MCF 10A (cell line): ENCODE results near the gene UBE2J1. TPM values are rescaled to one million over a fixed set of nuclear protein-coding genes. Genes with fewer than 3 reads are reported as not detected.
A peak's percentile ranks its signal among the peaks of the same experiment; 100 is the strongest.

Source experiments
- BruUV-seq: library from RNA; stranded (reverse); fragments of 400-500 nt; replicated peaks from 2 replicates; lab custom pipeline; 2021; lab: Mats Ljungman, UMichigan
- CTCF ChIA-PET: fragments of 300-600 bp; sonication (Branson Sonifier 250); formaldehyde crosslinking; extraction: SDS; loops from one replicate; lab custom pipeline; 2021; ENCODE audit warnings: antibody characterized with exemption, inconsistent platforms; lab: Yijun Ruan, JAX
- POLR2A ChIA-PET: fragments of 300-600, 350-650 bp; sonication (Branson Sonifier 250); formaldehyde crosslinking; extraction: SDS; loops from one replicate; lab custom pipeline; 2020; ENCODE audit warnings: antibody characterized with exemption, inconsistent platforms; lab: Yijun Ruan, JAX
- DNase-seq: peaks from one replicate; pipeline ENCODE4 v3.0.0-alpha.2; 2018; ENCODE audit not compliant: unreplicated experiment
- H3K27ac Mint-ChIP-seq: one replicate; pipeline ENCODE4 v1.8.0; 2022; ENCODE audit warnings: mild to moderate bottlenecking, low read depth, mixed read lengths; ENCODE audit not compliant: unreplicated experiment
- H3K27me3 Mint-ChIP-seq: one replicate; pipeline ENCODE4 v1.8.0; 2022; ENCODE audit warnings: mixed read lengths; ENCODE audit not compliant: insufficient read depth, unreplicated experiment
- H3K36me3 Mint-ChIP-seq: one replicate; pipeline ENCODE4 v1.8.0; 2022; ENCODE audit warnings: mild to moderate bottlenecking, moderate library complexity, mixed read lengths; ENCODE audit not compliant: insufficient read depth, unreplicated experiment
- H3K4me1 Mint-ChIP-seq: one replicate; pipeline ENCODE4 v1.8.0; 2022; ENCODE audit warnings: mixed read lengths; ENCODE audit not compliant: insufficient read depth, unreplicated experiment
- H3K4me3 Mint-ChIP-seq: one replicate; pipeline ENCODE4 v1.8.0; 2022; ENCODE audit warnings: mild to moderate bottlenecking, moderate library complexity, mixed read lengths; ENCODE audit not compliant: unreplicated experiment
- H3K9me3 Mint-ChIP-seq: one replicate; pipeline ENCODE4 v1.8.0; 2022; ENCODE audit warnings: mixed read lengths; ENCODE audit not compliant: unreplicated experiment
- CTCF ChIP-seq: fragments of 200-600 bp; IDR thresholded peaks from one replicate; pipeline ENCODE4 v1.8.0; 2022; ENCODE audit warnings: antibody characterized with exemption, mild to moderate bottlenecking; ENCODE audit not compliant: unreplicated experiment
- intact Hi-C: fragments of 100-400 bp; cut with micrococcal nuclease; formaldehyde crosslinking; loops from 2 replicates; pipeline ENCODE4 v1.14.1; 2022
- total RNA-seq: library from RNA; stranded (reverse); gene quantifications from 2 replicates; pipeline ENCODE4 v1.2.3, GENCODE V29; 2022

Gene UBE2J1
- total RNA-seq, 1 experiment from 2014 or later: 39.0 TPM

DNA sequence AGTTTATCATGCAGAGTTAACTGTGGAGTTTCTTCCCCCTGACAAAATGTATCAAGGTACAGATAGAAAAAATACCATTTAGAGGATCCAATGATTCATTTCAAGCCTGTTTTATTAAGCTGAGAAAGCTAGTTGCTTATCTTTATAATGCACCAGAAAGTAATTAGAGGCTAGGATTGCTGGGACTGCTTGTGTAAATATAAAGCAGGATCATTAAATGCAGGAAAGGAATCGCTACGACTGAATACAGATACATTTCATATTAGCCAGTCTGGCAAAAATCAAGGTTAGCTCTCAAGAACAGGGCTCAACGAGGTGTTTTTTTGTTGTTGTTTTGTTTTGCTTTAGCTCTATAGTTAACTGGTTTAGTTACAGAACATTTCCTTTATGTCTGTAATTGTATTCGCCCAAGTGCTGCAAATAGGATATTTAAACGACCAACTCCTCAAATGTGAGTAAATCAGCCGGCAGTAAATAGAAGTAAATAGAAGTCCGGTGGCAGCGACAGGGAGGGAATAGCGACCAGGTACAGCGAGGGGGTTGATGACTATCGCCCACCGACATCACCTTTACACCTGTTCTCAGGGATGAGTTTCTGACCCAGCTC, 748 bp downstream of the UBE2J1 start:
- peak overlapping the region; percentile 98 for H3K27ac Mint-ChIP-seq
- H3K9me3 Mint-ChIP-seq: no peaks in the 10 kb centered on the region
- peak overlapping the region; percentile 96 for H3K4me3 Mint-ChIP-seq
- no peaks in the 10 kb centered on the region for H3K27me3 Mint-ChIP-seq
- ChIA-PET POLR2A (interaction anchor here (0.6 to 3.3 kb wide), 19 partner anchors 11 to 940 kb away, joined by 3 to 17 read pairs (median 4); partner anchors contain the start of genes CASP8AP2, LYRM2, PM20D2 and RNGTT), CTCF (interaction anchor here (0.6 to 1.8 kb wide), 6 partner anchors 11 to 369 kb away, joined by 3 to 13 read pairs (median 5); partner anchors contain the start of gene LYRM2)
- TSS peak; percentile 65 for BruUV-seq
- no peak for DNase-seq
- H3K4me1 Mint-ChIP-seq: peaks cover 22% of the 10 kb centered on the region
- no peak for TF ChIP-seq CTCF
- intact Hi-C loops: loop anchor here (1.0 kb wide), 1 partner anchor 52 kb away; no protein-coding TSS in a partner anchor
- no peaks in the 10 kb centered on the region for H3K36me3 Mint-ChIP-seq

- CTCF ChIA-PET: interaction anchor here (0.7 to 4.2 kb wide), 8 partner anchors 11 to 368 kb away, joined by 3 to 34 read pairs (median 5); no protein-coding TSS in a partner anchor
- no peaks in the 10 kb centered on the region for H3K9me3 Mint-ChIP-seq
- H3K36me3 Mint-ChIP-seq: no peaks in the 10 kb centered on the region
- H3K27me3 Mint-ChIP-seq: no peaks in the 10 kb centered on the region
- DNase-seq: no peak
- no peak overlapping the region for H3K27ac Mint-ChIP-seq
- no TSS peak for BruUV-seq
- peak overlapping the region; percentile 96 for H3K4me3 Mint-ChIP-seq
- peaks cover 22% of the 10 kb centered on the region for H3K4me1 Mint-ChIP-seq
- POLR2A ChIA-PET: interaction anchor here (1.6 to 3.3 kb wide), 5 partner anchors 204 to 387 kb away, joined by 5 to 17 read pairs (median 12); partner anchors contain the start of genes LYRM2, PM20D2 and RNGTT
- no peak for TF ChIP-seq CTCF
- intact Hi-C loops: no loop called here
Observed at GRCh38 chr6:89350281-89350966, 2.1 kb downstream of the UBE2J1 start.

- H3K9me3 Mint-ChIP-seq: no peaks in the 10 kb centered on the region
- DNase-seq: no peak
- H3K27ac Mint-ChIP-seq: no peak overlapping the region
- no peaks in the 10 kb centered on the region for H3K36me3 Mint-ChIP-seq
- intact Hi-C loops: no loop called here
- BruUV-seq: no TSS peak
- no peaks in the 10 kb centered on the region for H3K27me3 Mint-ChIP-seq
- CTCF ChIA-PET: interaction anchor here (0.6 to 4.2 kb wide), 10 partner anchors 12 to 366 kb away, joined by 3 to 34 read pairs (median 4); no protein-coding TSS in a partner anchor
- H3K4me1 Mint-ChIP-seq: peaks cover 28% of the 10 kb centered on the region
- POLR2A ChIA-PET: no interaction called here
- H3K4me3 Mint-ChIP-seq: no peak overlapping the region
- no peak for TF ChIP-seq CTCF
Observed at GRCh38 chr6:89348372-89348771, 4.2 kb downstream of the UBE2J1 start.

DNA sequence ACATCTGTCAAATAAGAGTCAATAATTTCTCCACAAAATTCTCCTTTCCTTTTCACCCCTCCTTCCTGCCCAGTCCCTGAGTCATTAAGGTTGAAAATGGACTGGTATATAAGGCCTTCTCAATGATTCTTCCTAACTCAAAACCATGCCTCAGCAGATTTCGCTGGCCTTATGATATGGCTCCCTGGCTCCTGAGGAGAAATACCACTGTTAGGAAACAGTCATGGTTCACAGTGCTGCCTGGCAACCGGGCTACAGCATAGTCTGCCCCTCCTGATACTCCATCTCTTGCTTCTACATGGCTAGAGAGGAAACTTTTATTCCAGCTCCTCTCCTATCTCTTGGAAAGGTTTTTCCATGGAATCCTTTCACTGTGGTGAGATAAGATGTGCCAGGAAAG, 4.7 kb downstream of the UBE2J1 start:
- ChIA-PET CTCF (interaction anchor here (0.5 to 4.2 kb wide), 6 partner anchors 12 to 1774 kb away, joined by 4 to 34 read pairs (median 4); no protein-coding TSS in a partner anchor), POLR2A (interaction anchor here (1.3 kb wide), 1 partner anchor 202 kb away, joined by 3 read pairs; the partner anchor contains the start of gene PM20D2)
- Mint-ChIP-seq H3K4me1 (peaks cover 28% of the 10 kb centered on the region), H3K4me3 (no peak overlapping the region), H3K27ac (no peak overlapping the region), H3K9me3 (no peaks in the 10 kb centered on the region), H3K27me3 (no peaks in the 10 kb centered on the region), H3K36me3 (no peaks in the 10 kb centered on the region)
- TF ChIP-seq CTCF: no peak
- no TSS peak for BruUV-seq
- intact Hi-C loops: no loop called here
- no peak for DNase-seq
